ENCODE data around the gene IVD.

The IVD gene

GRCh38 chr15:40405501-40406381 lies at the start of gene IVD:
Gene IVD, plus strand, starts transcription at chr15:40405795. Its CDS starts 33 bp downstream, at chr15:40405828.
- peak; percentile 97 for DNase-seq (ENCODE audit: low read depth)
- peak within 1 kb of the TSS; percentile 79 for H3K4me3 ChIP-seq (ENCODE audit: low read depth, low read length)
- no peak for TF ChIP-seq CTCF (IDR thresholded peaks at IDR 0.05; ENCODE audit: low read depth, low read length)
- peak; percentile 79; the same call in 1 of the 2 replicates for TF ChIP-seq MYC (IDR thresholded peaks at IDR 0.05; ENCODE audit: low read depth, low read length)
- peak; percentile 71 for TF ChIP-seq MAX (IDR thresholded peaks at IDR 0.05; ENCODE audit: low read depth, low read length)
- TF ChIP-seq POLR2A (IDR thresholded peaks at IDR 0.05; ENCODE audit: extremely low read depth, insufficient read length): peak; percentile 97

- DNase-seq (ENCODE audit: low read depth): no peak
- no peak overlapping the region for H3K4me3 ChIP-seq (ENCODE audit: low read depth, low read length)
- TF ChIP-seq MYC (IDR thresholded peaks at IDR 0.05; ENCODE audit: low read depth, low read length) (no peak), MAX (IDR thresholded peaks at IDR 0.05; ENCODE audit: low read depth, low read length) (no peak), CTCF (IDR thresholded peaks at IDR 0.05; ENCODE audit: low read depth, low read length) (no peak), POLR2A (IDR thresholded peaks at IDR 0.05; ENCODE audit: extremely low read depth, insufficient read length) (no peak)
These were observed 49.5 kb upstream of the IVD start for GRCh38 chr15:40355976-40356585.

- DNase-seq (ENCODE audit: low read depth): no peak
- TF ChIP-seq MAX (IDR thresholded peaks at IDR 0.05; ENCODE audit: low read depth, low read length) (no peak), MYC (IDR thresholded peaks at IDR 0.05; ENCODE audit: low read depth, low read length) (no peak), CTCF (IDR thresholded peaks at IDR 0.05; ENCODE audit: low read depth, low read length) (no peak), POLR2A (IDR thresholded peaks at IDR 0.05; ENCODE audit: extremely low read depth, insufficient read length) (no peak)
- no peak overlapping the region for H3K4me3 ChIP-seq (ENCODE audit: low read depth, low read length)
These were observed 48.3 kb upstream of the IVD start for GRCh38 chr15:40357246-40357645.

- H3K4me3 ChIP-seq (ENCODE audit: low read depth, low read length): peak within 1 kb of the TSS; percentile 42
- TF ChIP-seq CTCF (IDR thresholded peaks at IDR 0.05; ENCODE audit: low read depth, low read length) (no peak), MAX (IDR thresholded peaks at IDR 0.05; ENCODE audit: low read depth, low read length) (peak; percentile 66)
- peak; percentile 80 for DNase-seq (ENCODE audit: low read depth)
These were observed 47.7 kb upstream of the IVD start, which contains the start of gene DISP2 for GRCh38 chr15:40357723-40358470. Gene DISP2, plus strand, starts transcription at chr15:40358219. Its CDS starts 103 bp downstream, at chr15:40358322.

- H3K4me3 ChIP-seq (ENCODE audit: low read depth, low read length): peak overlapping the region; percentile 42
- peak; percentile 56 for DNase-seq (ENCODE audit: low read depth)
- no peak for TF ChIP-seq MAX (IDR thresholded peaks at IDR 0.05; ENCODE audit: low read depth, low read length)
- no peak for TF ChIP-seq POLR2A (IDR thresholded peaks at IDR 0.05; ENCODE audit: extremely low read depth, insufficient read length)
- TF ChIP-seq CTCF (IDR thresholded peaks at IDR 0.05; ENCODE audit: low read depth, low read length): no peak
- TF ChIP-seq MYC (IDR thresholded peaks at IDR 0.05; ENCODE audit: low read depth, low read length): no peak
These were observed 46.9 kb upstream of the IVD start for GRCh38 chr15:40358471-40359353.

Measured in NB4 (cell line).